T-helper 2 cell (primary cell): ENCODE results near the gene MTHFD1L.
"Not testable (repeated sequence)": the region's sequence is repeated elsewhere in the genome, so short reads cannot be mapped to it uniquely, and the experiment has no call there.

Experiments used
- DNase-seq, 5 experiments: peaks; one replicate each; pipeline versions ENCODE4 v3.0.0 to v3.0.0-alpha.2; 2012 to 2022

Gene MTHFD1L

DNA sequence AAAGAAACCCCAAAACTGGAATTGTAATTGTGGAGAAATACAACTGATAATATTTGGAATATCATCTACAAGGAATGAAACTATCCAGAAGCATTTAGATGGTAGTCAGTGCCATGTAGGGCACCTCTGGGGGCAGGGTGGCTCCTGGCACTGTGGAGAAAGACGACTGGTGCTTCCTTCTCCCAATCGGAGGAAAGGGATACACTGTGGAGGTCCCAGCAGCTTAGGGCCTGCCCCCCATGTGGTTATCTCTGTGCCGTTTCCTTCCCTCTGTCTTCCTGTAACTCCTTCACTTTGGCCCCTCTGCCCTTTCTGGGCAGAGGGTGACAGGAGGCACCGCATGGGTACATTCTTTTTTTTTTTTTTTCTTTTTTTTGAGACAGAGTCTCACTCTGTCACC, 178.4 kb downstream of the MTHFD1L start:
- no peak for DNase-seq

- no peak for DNase-seq
These were observed 179.3 kb downstream of the MTHFD1L start for GRCh38 chr6:151044465-151045441.

GRCh38 chr6:151045511-151046222, 180.2 kb downstream of the MTHFD1L start:
- DNase-seq, result not testable (repeated sequence)

GRCh38 chr6:151051164-151051563, 185.7 kb downstream of the MTHFD1L start:
- DNase-seq, result no peak

DNA sequence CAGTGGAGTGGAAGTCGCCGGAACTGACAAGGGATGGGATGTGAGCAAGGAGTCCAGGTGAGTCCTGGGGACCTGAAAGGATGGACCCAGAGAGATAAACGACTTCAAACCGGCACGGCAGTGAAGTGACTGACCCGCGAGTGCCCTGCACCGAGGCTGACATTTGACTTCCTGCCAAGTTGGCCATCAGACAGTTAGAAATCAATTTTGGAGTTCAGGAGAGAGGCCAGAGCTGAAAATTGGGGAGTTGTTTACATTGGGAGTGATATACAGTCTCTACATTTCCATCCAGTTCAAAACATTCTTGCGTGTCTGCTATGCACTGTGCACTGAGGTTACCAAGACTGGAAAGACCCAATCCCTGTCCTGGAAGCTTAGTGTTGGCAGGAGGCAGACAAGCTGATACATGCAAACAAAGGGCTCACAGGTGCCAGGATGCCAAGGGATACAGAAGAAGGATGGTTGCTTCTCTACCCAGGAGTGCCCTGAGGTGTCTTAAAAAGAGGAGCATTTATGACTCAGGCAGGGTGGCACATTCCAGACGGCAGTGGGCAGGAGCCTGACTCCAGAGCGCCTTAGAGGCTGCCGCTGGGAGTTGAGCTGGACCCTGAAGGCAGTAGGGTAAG, 186.6 kb downstream of the MTHFD1L start:
- no peak for DNase-seq

- no peak for DNase-seq
These were observed 188.8 kb downstream of the MTHFD1L start for GRCh38 chr6:151054306-151054705.

- DNase-seq, result no peak
These were observed 190.9 kb downstream of the MTHFD1L start for GRCh38 chr6:151056230-151056907.

DNA sequence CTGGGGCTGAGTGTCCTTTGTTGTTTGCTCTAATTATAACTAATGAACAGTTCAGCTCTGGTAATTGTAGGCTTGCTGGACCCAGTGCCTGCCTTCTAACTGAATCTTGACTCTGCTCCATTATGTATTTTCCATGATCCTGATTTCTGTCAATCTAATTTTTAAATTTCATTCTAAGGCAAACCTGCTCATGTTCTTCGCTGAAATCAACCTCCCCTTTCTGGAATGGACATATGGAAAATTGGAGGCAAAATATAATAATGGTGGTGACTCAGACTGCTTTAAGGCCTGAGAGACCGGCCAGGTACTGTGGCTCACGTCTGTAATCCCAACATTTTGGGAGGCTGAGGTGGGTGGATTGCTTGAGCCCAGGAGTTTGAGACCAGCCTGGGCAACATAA, 191.6 kb downstream of the MTHFD1L start:
- no peak for DNase-seq

DNA sequence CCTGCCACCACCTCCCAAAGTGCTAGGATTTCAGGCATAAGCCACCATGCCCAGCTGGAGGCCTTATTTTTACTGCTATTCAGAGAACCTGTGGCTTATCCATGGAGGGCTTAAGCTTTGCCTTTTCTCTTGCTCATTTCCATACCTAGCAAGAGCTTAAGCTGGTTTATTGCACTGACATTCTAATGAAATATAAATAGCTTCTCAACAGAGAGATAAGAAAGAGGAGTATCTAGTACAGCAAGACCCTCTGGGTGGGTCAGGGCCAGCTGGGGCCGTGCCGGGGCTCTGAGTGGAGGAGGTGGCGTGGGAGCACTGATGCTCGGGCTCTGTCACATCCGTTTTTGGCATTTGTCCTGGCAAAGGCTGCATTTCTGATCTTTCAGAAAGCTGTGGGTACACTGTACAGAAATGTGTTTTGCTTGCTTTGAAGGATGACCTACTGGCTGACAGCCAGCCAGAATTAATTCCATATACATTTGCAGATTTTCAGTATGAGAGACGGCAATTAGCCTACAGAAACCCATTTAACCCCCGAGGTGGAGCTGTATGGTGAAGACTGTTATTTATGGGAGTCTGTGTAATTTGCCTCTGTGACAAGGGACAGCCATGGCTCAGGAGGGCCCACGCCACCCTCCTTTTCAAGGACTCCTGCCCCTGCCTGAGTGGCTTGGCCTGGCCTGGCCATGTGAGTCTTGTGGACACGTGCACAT, 192.7 kb downstream of the MTHFD1L start:
- DNase-seq, result no peak

DNA sequence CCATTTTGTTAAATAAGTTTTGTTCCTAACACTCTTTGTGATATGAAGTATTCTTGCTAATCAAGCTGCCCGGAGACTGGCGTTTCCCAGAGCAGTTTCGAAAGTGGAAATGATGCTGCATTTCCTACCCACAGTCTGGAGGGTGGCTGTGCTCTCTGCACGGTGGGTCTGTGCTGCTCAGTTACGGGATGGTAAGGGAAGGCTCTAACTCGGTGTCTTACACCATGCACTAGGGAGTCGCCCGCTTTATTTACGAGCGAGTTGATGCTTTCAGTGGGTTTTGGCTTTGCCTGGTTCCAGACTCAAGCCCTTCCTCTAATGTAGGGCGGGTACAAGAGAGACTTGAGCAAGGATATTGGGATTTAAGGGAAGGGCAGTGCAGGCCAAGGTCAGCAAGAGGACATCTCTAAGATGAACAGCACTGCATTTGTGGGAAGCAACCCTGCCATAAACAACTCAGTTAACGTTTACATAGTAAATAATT, 194.2 kb downstream of the MTHFD1L start:
- no peak for DNase-seq

- no peak for DNase-seq
These were observed 194.7 kb downstream of the MTHFD1L start for GRCh38 chr6:151060096-151060765.

- DNase-seq, result no peak
These were observed 195.4 kb downstream of the MTHFD1L start for GRCh38 chr6:151060766-151061531.

GRCh38 chr6:151063352-151063751, 197.8 kb downstream of the MTHFD1L start:
- DNase-seq, result no peak

DNA sequence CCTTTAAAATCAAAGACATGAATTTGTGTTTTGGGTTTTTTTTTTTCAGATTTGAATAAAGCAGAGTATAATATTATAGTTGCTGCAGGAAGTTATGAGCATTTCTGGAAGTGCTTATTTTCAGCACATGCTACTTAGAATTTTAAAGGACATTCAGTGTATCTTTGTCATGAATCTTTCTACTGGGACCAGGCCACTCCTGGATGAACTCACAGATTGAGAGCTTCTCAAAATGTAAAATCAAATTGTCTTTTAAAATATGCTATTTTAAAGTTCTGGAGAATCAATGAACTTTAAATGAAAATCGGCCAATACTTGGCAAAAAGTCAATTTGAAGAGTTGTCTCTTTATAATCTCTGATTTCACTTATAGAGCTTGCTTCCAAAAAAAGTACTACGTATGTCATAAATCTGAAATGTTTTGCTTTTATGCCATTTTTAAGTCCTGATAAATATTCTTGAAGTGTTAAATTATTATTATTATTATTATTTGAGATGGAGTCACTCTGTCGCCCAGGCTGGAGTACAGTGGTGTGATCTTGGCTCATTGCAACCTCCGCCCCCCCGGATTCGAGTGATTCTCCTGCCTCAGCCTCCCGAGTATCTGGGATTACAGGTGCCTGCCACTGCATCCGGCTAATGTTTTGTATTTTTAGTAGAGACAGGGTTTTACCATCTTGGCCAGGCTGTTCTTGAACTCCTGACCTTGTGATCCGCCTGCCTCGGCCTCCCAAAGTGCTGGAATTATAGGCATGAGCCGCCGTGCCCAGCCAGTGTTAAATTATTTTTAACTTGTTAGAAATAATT, 198.5 kb downstream of the MTHFD1L start:
- DNase-seq, result no peak

- DNase-seq, result peak in 1 of 5 experiments; percentile 9
These were observed 199.7 kb downstream of the MTHFD1L start for GRCh38 chr6:151065027-151065815.

DNA sequence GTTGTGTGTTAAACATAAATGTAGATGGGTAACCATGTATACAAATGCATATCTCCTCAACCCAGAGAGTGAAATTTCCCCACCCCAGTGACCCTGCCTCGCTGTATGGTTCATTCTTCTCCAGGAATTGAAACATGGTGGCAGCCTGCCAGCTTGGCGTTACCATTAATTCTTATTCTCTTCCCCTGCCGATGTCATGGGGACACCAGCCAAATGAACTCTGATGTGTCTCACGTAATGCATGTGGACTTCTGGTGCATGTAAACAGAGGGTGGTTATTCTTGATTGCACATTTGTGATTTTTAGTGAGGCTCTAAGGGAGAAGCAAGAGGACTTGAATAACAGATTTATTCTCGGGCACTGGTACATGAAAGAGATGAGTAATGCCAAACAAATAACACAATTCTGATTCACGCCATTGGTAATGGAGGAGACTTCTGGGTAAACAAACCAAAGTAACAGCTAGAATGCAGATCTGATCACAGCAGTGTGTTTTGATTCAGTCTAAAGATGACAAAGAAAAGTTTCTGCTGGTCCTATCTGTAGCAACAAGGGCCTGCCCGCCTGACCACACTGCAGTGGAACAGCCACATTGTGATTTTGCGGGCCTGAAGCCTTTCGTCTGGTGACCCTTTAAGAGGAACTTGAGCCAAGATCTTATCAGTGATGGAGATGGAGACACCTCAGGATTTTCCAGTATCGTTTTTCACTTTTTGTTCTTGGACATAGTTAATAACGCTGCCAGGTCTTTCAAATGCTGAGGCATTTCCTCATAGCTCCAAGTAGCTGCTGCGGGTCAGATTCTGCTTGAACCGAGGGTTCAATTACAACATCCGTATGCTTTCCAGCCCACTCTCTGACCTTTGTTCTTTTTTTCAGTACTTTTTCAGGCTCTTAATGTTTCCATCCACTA, 202.4 kb downstream of the MTHFD1L start:
- no peak for DNase-seq

GRCh38 chr6:151068761-151069312, 203.3 kb downstream of the MTHFD1L start:
- DNase-seq, result no peak
